H1 (cell line): ENCODE data around the gene PTPRT. TPM values are rescaled to one million over a fixed set of nuclear protein-coding genes. Genes with fewer than 3 reads are reported as not detected.

ENCODE experiments used
- CTCF ChIA-PET: fragments of 300-600 bp; sonication (Branson Sonifier 250); formaldehyde crosslinking; loops from one replicate; lab custom pipeline; 2021; ENCODE audit not compliant: partially characterized antibody; lab: Charles Lee
- POLR2A ChIA-PET: fragments of 300-600 bp; sonication (Branson Sonifier 250); formaldehyde crosslinking; loops from one replicate; lab custom pipeline; 2021; ENCODE audit warnings: inconsistent platforms; ENCODE audit not compliant: partially characterized antibody; lab: Charles Lee
- DNase-seq, 2 experiments: peaks; one replicate each; pipeline versions ENCODE4 v3.0.0 to v3.0.0-alpha.2; 2010 to 2022; ENCODE audit warnings: low spot score in 2 of 2, low read depth in 1 of 2, mixed read lengths in 1 of 2
- FAIRE-seq: peaks from 2 replicates; lab custom pipeline; 2011; peaks lifted over from hg19 to GRCh38; lab: Jason Lieb, UNC
- H2AFZ ChIP-seq: 2 replicates; pipeline ENCODE4 v1.8.1; 2012; ENCODE audit warnings: low read length, inconsistent platforms
- H2AK5ac ChIP-seq: 2 replicates; pipeline ENCODE4 v1.6.1; 2013; ENCODE audit warnings: low read depth, low read length
- H2BK120ac ChIP-seq: replicated peaks from 2 replicates; pipeline ENCODE3; 2013; ENCODE audit warnings: low read depth, low read length, inconsistent platforms
- H2BK12ac ChIP-seq: 2 replicates; pipeline ENCODE4 v1.6.1; 2013; ENCODE audit warnings: low read depth, low read length
- H2BK15ac ChIP-seq: 2 replicates; pipeline ENCODE4 v1.6.1; 2013; ENCODE audit warnings: low read length
- H2BK20ac ChIP-seq: 2 replicates; pipeline ENCODE4 v1.6.1; 2013; ENCODE audit warnings: low read length
- H2BK5ac ChIP-seq: 2 replicates; pipeline ENCODE4 v1.6.1; 2013; ENCODE audit warnings: low read depth, low read length
- H3K14ac ChIP-seq: 2 replicates; pipeline ENCODE4 v1.6.1; 2013; ENCODE audit warnings: inconsistent platforms; ENCODE audit not compliant: insufficient read length
- H3K18ac ChIP-seq: 2 replicates; pipeline ENCODE4 v1.6.1; 2013; ENCODE audit warnings: low read length; ENCODE audit errors: extremely low read depth
- H3K23ac ChIP-seq: 2 replicates; pipeline ENCODE4 v1.6.1; 2013; ENCODE audit warnings: inconsistent platforms; ENCODE audit not compliant: insufficient read length
- H3K23me2 ChIP-seq: 2 replicates; pipeline ENCODE4 v1.6.1; 2013; ENCODE audit warnings: low read depth, low read length
- H3K27ac ChIP-seq: 2 replicates; pipeline ENCODE4 v1.6.1; 2011; ENCODE audit warnings: low read depth, low read length, inconsistent platforms
- H3K27me3 ChIP-seq, 4 experiments: replicated peaks in 1 of 4; 1 replicate in 1 of 4; 2 replicates in 3 of 4; pipeline versions ENCODE4 v1.6.1 to v1.8.1; 2011 to 2013; ENCODE audit warnings: low read length in 3 of 4, mild to moderate bottlenecking in 3 of 4, inconsistent platforms in 2 of 4, mixed read lengths in 2 of 4, moderate library complexity in 1 of 4; ENCODE audit not compliant: control insufficient read depth in 3 of 4, insufficient read depth in 3 of 4; ENCODE audit errors: extremely low read depth in 1 of 4
- H3K36me3 ChIP-seq, 4 experiments: 2 replicates each; pipeline versions ENCODE4 v1.6.1 to v1.8.1; 2011 to 2013; ENCODE audit warnings: mild to moderate bottlenecking in 4 of 4, low read length in 3 of 4, moderate library complexity in 2 of 4, control low read depth in 1 of 4, inconsistent platforms in 1 of 4; ENCODE audit not compliant: insufficient read depth in 4 of 4, control insufficient read depth in 2 of 4
- H3K4ac ChIP-seq: replicated peaks from 2 replicates; pipeline ENCODE3; 2013; ENCODE audit warnings: low read length, low read depth, mixed read lengths, inconsistent platforms; ENCODE audit not compliant: insufficient read length
- H3K4me1 ChIP-seq, 4 experiments: replicated peaks in 1 of 4; 1 replicate in 1 of 4; 2 replicates in 3 of 4; pipeline versions ENCODE4 v1.6.1 to v1.8.1; 2011 to 2013; ENCODE audit warnings: low read length in 3 of 4, inconsistent platforms in 2 of 4, mixed read lengths in 1 of 4; ENCODE audit not compliant: insufficient read depth in 4 of 4, control insufficient read depth in 3 of 4
- H3K4me2 ChIP-seq, 2 experiments: 2 replicates each; pipeline versions ENCODE4 v1.6.1 to v1.8.1; 2011 to 2013; ENCODE audit warnings: low read depth in 2 of 2, low read length in 2 of 2, control low read depth in 1 of 2, inconsistent platforms in 1 of 2, mild to moderate bottlenecking in 1 of 2; ENCODE audit not compliant: insufficient read depth in 1 of 2
- H3K4me3 ChIP-seq, 4 experiments: fragments of 200-600, 300-600 bp in 1 of 4; sonication (generic), shearing (Covaris generic), sonication (Bioruptor Twin) in 1 of 4; 2 replicates each; pipeline versions ENCODE4 v1.5.1 to v1.8.1; 2011 to 2016; ENCODE audit warnings: low read length in 4 of 4, low read depth in 3 of 4, control low read depth in 2 of 4, inconsistent platforms in 2 of 4, mild to moderate bottlenecking in 2 of 4, mixed read lengths in 1 of 4, moderate library complexity in 1 of 4; ENCODE audit not compliant: insufficient read depth in 2 of 4; ENCODE audit errors: extremely low read depth in 1 of 4
- H3K56ac ChIP-seq: replicated peaks from 2 replicates; pipeline ENCODE3; 2013; ENCODE audit warnings: low read depth, mild to moderate bottlenecking, mixed read lengths, low read length, inconsistent platforms; ENCODE audit not compliant: insufficient read length
- H3K79me1 ChIP-seq: 2 replicates; pipeline ENCODE4 v1.6.1; 2013; ENCODE audit warnings: low read depth, low read length, control low read depth
- H3K79me2 ChIP-seq, 2 experiments: 2 replicates each; pipeline versions ENCODE4 v1.6.1 to v1.8.1; 2012 to 2013; ENCODE audit warnings: low read length in 2 of 2, mild to moderate bottlenecking in 2 of 2, inconsistent platforms in 1 of 2; ENCODE audit not compliant: insufficient read depth in 2 of 2, control insufficient read depth in 1 of 2
- H3K9ac ChIP-seq, 4 experiments: replicated peaks in 1 of 4; 1 replicate in 1 of 4; 2 replicates in 3 of 4; pipeline versions ENCODE4 v1.6.1 to v1.8.1; 2011 to 2013; ENCODE audit warnings: low read depth in 3 of 4, low read length in 3 of 4, control low read depth in 2 of 4, mild to moderate bottlenecking in 2 of 4, moderate library complexity in 2 of 4, inconsistent platforms in 1 of 4; ENCODE audit errors: extremely low read depth in 1 of 4
- H3K9me3 ChIP-seq, 2 experiments: 2 replicates each; pipeline versions ENCODE4 v1.6.1 to v1.8.1; 2012 to 2013; ENCODE audit warnings: mild to moderate bottlenecking in 2 of 2, moderate library complexity in 2 of 2, control low read depth in 1 of 2, inconsistent platforms in 1 of 2, low read depth in 1 of 2, low read length in 1 of 2, mixed read lengths in 1 of 2; ENCODE audit not compliant: insufficient read depth in 2 of 2
- H4K20me1 ChIP-seq, 2 experiments: replicated peaks in 1 of 2; 2 replicates each; pipeline versions ENCODE3 to v1.8.1; 2011 to 2013; ENCODE audit warnings: inconsistent platforms in 2 of 2, low read length in 2 of 2, mild to moderate bottlenecking in 1 of 2; ENCODE audit not compliant: insufficient read depth in 2 of 2, control insufficient read depth in 1 of 2
- H4K5ac ChIP-seq: 2 replicates; pipeline ENCODE4 v1.6.1; 2013; ENCODE audit warnings: low read length, low read depth, mixed read lengths, inconsistent platforms; ENCODE audit not compliant: insufficient read length
- H4K8ac ChIP-seq: 2 replicates; pipeline ENCODE4 v1.8.0; 2013; ENCODE audit warnings: mild to moderate bottlenecking, moderate library complexity, low read length, inconsistent platforms; ENCODE audit not compliant: insufficient read depth; ENCODE audit errors: extremely low read depth
- H4K91ac ChIP-seq: replicated peaks from 2 replicates; pipeline ENCODE3; 2013; ENCODE audit warnings: low read length, mixed read lengths, inconsistent platforms; ENCODE audit not compliant: insufficient read length
- CBX5 ChIP-seq: fragments of 300-800, 300-1000 bp; sonication (generic); IDR thresholded peaks from 2 replicates; pipeline ENCODE4 v1.7.1; 2016; ENCODE audit warnings: antibody characterized with exemption, low read length, low read depth
- CEBPB ChIP-seq: IDR thresholded peaks from 2 replicates; pipeline ENCODE4 v1.6.1; 2012; ENCODE audit warnings: low read depth, low read length
- EGR1 ChIP-seq: IDR thresholded peaks from 2 replicates; pipeline ENCODE4 v1.6.1; 2011; ENCODE audit warnings: low read depth, low read length, borderline replicate concordance
- EZH2 ChIP-seq: fragments of 200-600 bp; sonication (generic); IDR thresholded peaks from 2 replicates; pipeline ENCODE4 v1.7.1; 2012; ENCODE audit warnings: low read depth, mild to moderate bottlenecking, moderate library complexity, low read length, inconsistent platforms; ENCODE audit not compliant: severe bottlenecking
- JUND ChIP-seq: IDR thresholded peaks from 2 replicates; pipeline ENCODE4 v1.6.1; 2011; ENCODE audit warnings: mild to moderate bottlenecking, improper control_type of control experiment, low read length
- POU5F1 ChIP-seq: IDR thresholded peaks from 2 replicates; pipeline ENCODE4 v1.6.1; 2011; ENCODE audit warnings: low read depth, mild to moderate bottlenecking, low read length, moderate library complexity
- RXRA ChIP-seq: IDR thresholded peaks from 2 replicates; pipeline ENCODE4 v1.6.1; 2011; ENCODE audit warnings: low read depth, mild to moderate bottlenecking, low read length, moderate library complexity; ENCODE audit not compliant: insufficient read depth
- SIX5 ChIP-seq: IDR thresholded peaks from 2 replicates; pipeline ENCODE4 v1.6.1; 2011; ENCODE audit warnings: mild to moderate bottlenecking, low read depth, low read length
- TAF7 ChIP-seq: optimal IDR thresholded peaks from 2 replicates; pipeline ENCODE3; 2011; ENCODE audit warnings: low read depth, mild to moderate bottlenecking, inconsistent platforms, low read length, moderate library complexity, borderline replicate concordance
- TBP ChIP-seq: IDR thresholded peaks from 2 replicates; pipeline ENCODE4 v1.6.1; 2011; ENCODE audit warnings: low read depth, low read length, improper control_type of control experiment
- WGBS, 2 experiments: shearing (Covaris generic) in 1 of 2; methylation state at CpG; one replicate each; pipeline versions ENCODE4 v1.1.6 to v1.1.7; 2013 to 2015; ENCODE audit warnings: low lambda C conversion rate in 2 of 2, mixed read lengths in 2 of 2, inconsistent platforms in 1 of 2, low coverage in 1 of 2, missing lambda C conversion rate in 1 of 2; ENCODE audit not compliant: insufficient replicate concordance in 2 of 2, insufficient coverage in 1 of 2, insufficient read length in 1 of 2; ENCODE audit errors: extremely low coverage in 1 of 2, missing lambda C conversion rate in 1 of 2; 5-methylcytosine and 5-hydroxymethylcytosine counted together
- polyA plus RNA-seq, 7 experiments: library from polyadenylated mRNA; depleted of rRNA in 3 of 7; stranded (reverse) in 5 of 7; unstranded in 2 of 7; fragments of >200 nt in 5 of 7; fragments of 200-250 nt in 2 of 7; gene quantifications; 1 replicate in 5 of 7; 2 replicates in 1 of 7; 4 replicates in 1 of 7; pipeline versions ENCODE4 v1.2.1 to v1.2.3, GENCODE V29; 2011 to 2013; ENCODE audit warnings: missing spikeins in 2 of 7, mixed read lengths in 2 of 7
- total RNA-seq: library from RNA; stranded (reverse); fragmentation: NEBNext Ultra II Directional; extraction: Animal tissue kit (Norgen Biotek cat#: 25700); gene quantifications from 2 replicates; pipeline ENCODE4 v1.2.1, GENCODE V29; 2021
- TF ChIP-seq, protein P1 (sequence below): IDR thresholded peaks from 2 replicates; pipeline ENCODE4 v1.6.1; 2012; ENCODE audit warnings: low read length, inconsistent platforms
- TF ChIP-seq, protein P2 (sequence below): IDR thresholded peaks from 2 replicates; pipeline ENCODE4 v1.6.1; 2011; ENCODE audit warnings: low read length, improper control_type of control experiment

PTPRT gene
- total and polyA plus RNA-seq, 2 of the 8 experiments (the other 6 are each of a cell fraction or from before 2014, with no cell fraction given) = 0.33 to 1.8 TPM

DNA sequence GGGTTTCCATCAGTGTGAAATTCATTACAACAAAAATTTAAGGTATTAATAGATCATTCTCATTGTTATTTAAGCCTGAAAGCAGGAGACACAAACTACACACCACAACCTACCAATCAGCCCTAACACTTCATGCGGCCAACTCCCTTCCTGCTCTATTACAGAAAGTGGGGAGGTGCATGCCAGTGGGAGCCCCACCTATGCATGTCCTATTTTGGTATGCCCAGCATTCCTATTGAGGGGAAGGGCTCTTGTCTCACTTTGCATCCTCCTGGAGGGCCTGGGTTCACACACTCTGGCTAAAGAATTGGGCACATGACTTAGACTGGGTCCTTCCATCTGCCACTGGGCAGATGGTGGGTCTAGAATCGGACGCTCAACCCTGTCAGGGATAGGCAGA lies 450.0 kb downstream of the PTPRT start:
- H3K23me2 ChIP-seq = no peaks in the 10 kb centered on the region
- DNase-seq (no peak), FAIRE-seq (no peak)
- H3K36me3 ChIP-seq = no peaks in the 10 kb centered on the region
- H3K9ac ChIP-seq = no peak overlapping the region
- 97% methylated on average over 3 of the region's 3 CpGs; no CpG with 5 or more reads in 1 of the 2 experiments for WGBS, 2 experiments
- no peaks in the 10 kb centered on the region for H3K4me1 ChIP-seq
- no peak overlapping the region for H4K8ac ChIP-seq
- H2AFZ ChIP-seq = no peak overlapping the region
- H2BK12ac ChIP-seq = no peak overlapping the region
- POLR2A ChIA-PET = interaction anchor here (0.6 kb wide), 1 partner anchor 339 kb away, joined by 3 read pairs; no protein-coding TSS in a partner anchor
- no peaks in the 10 kb centered on the region for H3K9me3 ChIP-seq
- H2BK20ac ChIP-seq = no peak overlapping the region
- H3K79me1 ChIP-seq = no peaks in the 10 kb centered on the region
- CTCF ChIA-PET = interaction anchor here (0.7 to 1.4 kb wide), 2 partner anchors 448 to 1369 kb away, joined by 3 read pairs; no protein-coding TSS in a partner anchor
- H4K20me1 ChIP-seq = no peaks in the 10 kb centered on the region
- H3K4me2 ChIP-seq = no peak overlapping the region
- no peak overlapping the region for H3K23ac ChIP-seq
- H2BK120ac ChIP-seq = no peak overlapping the region
- H2AK5ac ChIP-seq = no peak overlapping the region
- H3K4me3 ChIP-seq = no peak overlapping the region
- no peak overlapping the region for H3K56ac ChIP-seq
- no peaks in the 10 kb centered on the region; a peak in 1 of 7 replicates for H3K27me3 ChIP-seq
- H3K79me2 ChIP-seq = no peaks in the 10 kb centered on the region
- no peak overlapping the region for H2BK5ac ChIP-seq
- no peak overlapping the region for H3K4ac ChIP-seq
- H3K27ac ChIP-seq = no peak overlapping the region
- no peak overlapping the region for H2BK15ac ChIP-seq
- H3K14ac ChIP-seq = no peak overlapping the region
- H4K91ac ChIP-seq = no peak overlapping the region
- H4K5ac ChIP-seq = no peak overlapping the region
- no peak overlapping the region for H3K18ac ChIP-seq
- no peak for TF ChIP-seq JUND
- TF ChIP-seq EGR1 = no peak
- TF ChIP-seq TBP = no peak
- TF ChIP-seq EZH2 = no peak
- no peak for TF ChIP-seq POU5F1
- TF ChIP-seq SIX5 = no peak
- TF ChIP-seq, protein P1, sequence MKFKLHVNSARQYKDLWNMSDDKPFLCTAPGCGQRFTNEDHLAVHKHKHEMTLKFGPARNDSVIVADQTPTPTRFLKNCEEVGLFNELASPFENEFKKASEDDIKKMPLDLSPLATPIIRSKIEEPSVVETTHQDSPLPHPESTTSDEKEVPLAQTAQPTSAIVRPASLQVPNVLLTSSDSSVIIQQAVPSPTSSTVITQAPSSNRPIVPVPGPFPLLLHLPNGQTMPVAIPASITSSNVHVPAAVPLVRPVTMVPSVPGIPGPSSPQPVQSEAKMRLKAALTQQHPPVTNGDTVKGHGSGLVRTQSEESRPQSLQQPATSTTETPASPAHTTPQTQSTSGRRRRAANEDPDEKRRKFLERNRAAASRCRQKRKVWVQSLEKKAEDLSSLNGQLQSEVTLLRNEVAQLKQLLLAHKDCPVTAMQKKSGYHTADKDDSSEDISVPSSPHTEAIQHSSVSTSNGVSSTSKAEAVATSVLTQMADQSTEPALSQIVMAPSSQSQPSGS = no peak
- no peak for TF ChIP-seq CBX5
- TF ChIP-seq RXRA = no peak
- no peak for TF ChIP-seq CEBPB
- TF ChIP-seq, protein P2, sequence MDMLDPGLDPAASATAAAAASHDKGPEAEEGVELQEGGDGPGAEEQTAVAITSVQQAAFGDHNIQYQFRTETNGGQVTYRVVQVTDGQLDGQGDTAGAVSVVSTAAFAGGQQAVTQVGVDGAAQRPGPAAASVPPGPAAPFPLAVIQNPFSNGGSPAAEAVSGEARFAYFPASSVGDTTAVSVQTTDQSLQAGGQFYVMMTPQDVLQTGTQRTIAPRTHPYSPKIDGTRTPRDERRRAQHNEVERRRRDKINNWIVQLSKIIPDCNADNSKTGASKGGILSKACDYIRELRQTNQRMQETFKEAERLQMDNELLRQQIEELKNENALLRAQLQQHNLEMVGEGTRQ = no peak
- no peak for TF ChIP-seq TAF7
